Measurements from ENCODE around the gene GNG8. TPM values are rescaled to one million over a fixed set of nuclear protein-coding genes. Genes with fewer than 3 reads are reported as not detected.

The GNG8 gene
- total and polyA plus RNA-seq, 2 experiments from 2014 or later, result 5.9 TPM; not detected in 1

DNA sequence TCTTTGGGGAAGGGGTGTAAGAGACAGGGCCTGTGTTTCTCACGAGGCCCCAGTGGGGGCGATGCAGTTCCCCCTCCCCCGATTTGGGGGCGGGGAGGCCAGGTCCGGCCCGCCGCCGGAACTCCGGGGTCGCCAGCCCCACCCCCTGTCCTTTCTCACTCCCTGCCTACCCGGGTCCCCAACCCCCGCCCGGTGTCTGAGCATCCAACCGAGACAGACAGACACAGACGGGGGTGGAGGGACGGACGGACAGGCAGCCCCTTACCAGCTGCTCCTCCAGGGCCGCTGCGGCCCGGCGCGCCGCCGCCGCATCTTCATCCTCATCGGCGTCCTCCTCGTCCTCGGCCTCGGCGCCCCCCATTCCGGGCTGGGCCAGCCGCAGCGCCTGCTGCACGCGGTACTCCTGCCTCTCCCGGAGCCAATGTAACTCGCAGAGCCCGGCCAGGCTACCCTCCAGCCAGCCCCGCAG lies 24.6 kb upstream of the GNG8 start:
- Mint-ChIP-seq H3K27me3 (ENCODE audit: insufficient read depth, low read depth, poor library complexity) (peaks cover 26% of the 10 kb centered on the region), H3K4me3 (peak overlapping the region; percentile 76), H3K9me3 (no peaks in the 10 kb centered on the region; the same call in 1 of the 3 replicates), H3K36me3 (ENCODE audit: low read depth) (no peaks in the 10 kb centered on the region; the same call in 2 of the 3 replicates), H3K27ac (no peak overlapping the region), H3K4me1 (peaks cover 21% of the 10 kb centered on the region)
- peak; percentile 40 for DNase-seq (ENCODE audit: low spot score)
- Histone ChIP-seq H3F3A (replicated peaks; ENCODE audit: low read depth) (peaks cover 11% of the 10 kb centered on the region), H4K20me1 (replicated peaks; ENCODE audit: insufficient read depth) (no peaks in the 10 kb centered on the region), H3K36me3 (ENCODE audit: insufficient read depth) (no peaks in the 10 kb centered on the region), H3K4me2 (peak overlapping the region; percentile 96), H3K27ac (ENCODE audit: low read depth) (no peak overlapping the region), H3K4me1 (ENCODE audit: insufficient read depth) (peaks cover 19% of the 10 kb centered on the region), H3K9me2 (ENCODE audit: insufficient read depth) (no peaks in the 10 kb centered on the region), H3K4me3 (peak overlapping the region; percentile 82), H3K27me3 (ENCODE audit: insufficient read depth) (peaks cover 30% of the 10 kb centered on the region), H2AFZ (0 out of 2 replicates have a peak overlapping the region, but pooled peaks have one; percentile 90), H3K79me2 (replicated peaks; ENCODE audit: insufficient read depth) (no peaks in the 10 kb centered on the region)
- TF ChIP-seq, protein P1, sequence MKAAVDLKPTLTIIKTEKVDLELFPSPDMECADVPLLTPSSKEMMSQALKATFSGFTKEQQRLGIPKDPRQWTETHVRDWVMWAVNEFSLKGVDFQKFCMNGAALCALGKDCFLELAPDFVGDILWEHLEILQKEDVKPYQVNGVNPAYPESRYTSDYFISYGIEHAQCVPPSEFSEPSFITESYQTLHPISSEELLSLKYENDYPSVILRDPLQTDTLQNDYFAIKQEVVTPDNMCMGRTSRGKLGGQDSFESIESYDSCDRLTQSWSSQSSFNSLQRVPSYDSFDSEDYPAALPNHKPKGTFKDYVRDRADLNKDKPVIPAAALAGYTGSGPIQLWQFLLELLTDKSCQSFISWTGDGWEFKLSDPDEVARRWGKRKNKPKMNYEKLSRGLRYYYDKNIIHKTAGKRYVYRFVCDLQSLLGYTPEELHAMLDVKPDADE (IDR thresholded peaks at IDR 0.05), result no peak
- TF ChIP-seq POLR2AphosphoS5 (IDR thresholded peaks at IDR 0.05; ENCODE audit: low read depth) (no peak), ZNF114 (CRISPR knock-in tag; IDR thresholded peaks at IDR 0.05) (no peak), EZH2phosphoT487 (IDR thresholded peaks at IDR 0.05; ENCODE audit: unreplicated experiment) (no peak), CTCF (conservative IDR thresholded peaks at IDR 0.05; ENCODE audit: low read depth in 2 of 2) (no peak)
- peak; percentile 1; the same call in 2 of the 3 replicates for ATAC-seq

- Mint-ChIP-seq H3K4me3 (peak overlapping the region; percentile 76), H3K27ac (no peak overlapping the region), H3K36me3 (ENCODE audit: low read depth) (no peaks in the 10 kb centered on the region; the same call in 2 of the 3 replicates), H3K4me1 (peaks cover 23% of the 10 kb centered on the region), H3K27me3 (ENCODE audit: insufficient read depth, low read depth, poor library complexity) (peaks cover 26% of the 10 kb centered on the region), H3K9me3 (no peaks in the 10 kb centered on the region; the same call in 1 of the 3 replicates)
- H3K4me3 ChIP-seq, result peak overlapping the region; percentile 82
- H3K4me2 ChIP-seq, result peak overlapping the region; percentile 96
- no peak overlapping the region for H3K27ac ChIP-seq (ENCODE audit: low read depth)
- no peaks in the 10 kb centered on the region for H3K79me2 ChIP-seq (replicated peaks; ENCODE audit: insufficient read depth)
- no peaks in the 10 kb centered on the region for H3K36me3 ChIP-seq (ENCODE audit: insufficient read depth)
- DNase-seq (ENCODE audit: low spot score), result peak; percentile 78
- peaks cover 20% of the 10 kb centered on the region for H3K4me1 ChIP-seq (ENCODE audit: insufficient read depth)
- no peaks in the 10 kb centered on the region for H3K9me2 ChIP-seq (ENCODE audit: insufficient read depth)
- H4K20me1 ChIP-seq (replicated peaks; ENCODE audit: insufficient read depth), result no peaks in the 10 kb centered on the region
- 0 out of 2 replicates have a peak overlapping the region, but pooled peaks have one; percentile 90 for H2AFZ ChIP-seq
- ATAC-seq, result peak; percentile 6
- H3K27me3 ChIP-seq (ENCODE audit: insufficient read depth), result peaks cover 30% of the 10 kb centered on the region
- H3F3A ChIP-seq (replicated peaks; ENCODE audit: low read depth), result peaks cover 11% of the 10 kb centered on the region
- TF ChIP-seq STAT1 (IDR thresholded peaks at IDR 0.05; ENCODE audit: unreplicated experiment) (no peak), CTCF (conservative IDR thresholded peaks at IDR 0.05; ENCODE audit: low read depth in 2 of 2) (no peak), EZH2phosphoT487 (IDR thresholded peaks at IDR 0.05; ENCODE audit: unreplicated experiment) (no peak), POLR2AphosphoS5 (IDR thresholded peaks at IDR 0.05; ENCODE audit: low read depth) (no peak), NANOG (IDR thresholded peaks at IDR 0.05; ENCODE audit: borderline replicate concordance) (no peak), ZNF331 (CRISPR knock-in tag; IDR thresholded peaks at IDR 0.05; ENCODE audit: low read depth) (no peak), EZH2 (IDR thresholded peaks at IDR 0.05; ENCODE audit: low read depth, unreplicated experiment) (no peak), ZNF114 (CRISPR knock-in tag; IDR thresholded peaks at IDR 0.05) (no peak), JUNB (IDR thresholded peaks at IDR 0.05; ENCODE audit: unreplicated experiment) (no peak)
- TF ChIP-seq, protein P2, sequence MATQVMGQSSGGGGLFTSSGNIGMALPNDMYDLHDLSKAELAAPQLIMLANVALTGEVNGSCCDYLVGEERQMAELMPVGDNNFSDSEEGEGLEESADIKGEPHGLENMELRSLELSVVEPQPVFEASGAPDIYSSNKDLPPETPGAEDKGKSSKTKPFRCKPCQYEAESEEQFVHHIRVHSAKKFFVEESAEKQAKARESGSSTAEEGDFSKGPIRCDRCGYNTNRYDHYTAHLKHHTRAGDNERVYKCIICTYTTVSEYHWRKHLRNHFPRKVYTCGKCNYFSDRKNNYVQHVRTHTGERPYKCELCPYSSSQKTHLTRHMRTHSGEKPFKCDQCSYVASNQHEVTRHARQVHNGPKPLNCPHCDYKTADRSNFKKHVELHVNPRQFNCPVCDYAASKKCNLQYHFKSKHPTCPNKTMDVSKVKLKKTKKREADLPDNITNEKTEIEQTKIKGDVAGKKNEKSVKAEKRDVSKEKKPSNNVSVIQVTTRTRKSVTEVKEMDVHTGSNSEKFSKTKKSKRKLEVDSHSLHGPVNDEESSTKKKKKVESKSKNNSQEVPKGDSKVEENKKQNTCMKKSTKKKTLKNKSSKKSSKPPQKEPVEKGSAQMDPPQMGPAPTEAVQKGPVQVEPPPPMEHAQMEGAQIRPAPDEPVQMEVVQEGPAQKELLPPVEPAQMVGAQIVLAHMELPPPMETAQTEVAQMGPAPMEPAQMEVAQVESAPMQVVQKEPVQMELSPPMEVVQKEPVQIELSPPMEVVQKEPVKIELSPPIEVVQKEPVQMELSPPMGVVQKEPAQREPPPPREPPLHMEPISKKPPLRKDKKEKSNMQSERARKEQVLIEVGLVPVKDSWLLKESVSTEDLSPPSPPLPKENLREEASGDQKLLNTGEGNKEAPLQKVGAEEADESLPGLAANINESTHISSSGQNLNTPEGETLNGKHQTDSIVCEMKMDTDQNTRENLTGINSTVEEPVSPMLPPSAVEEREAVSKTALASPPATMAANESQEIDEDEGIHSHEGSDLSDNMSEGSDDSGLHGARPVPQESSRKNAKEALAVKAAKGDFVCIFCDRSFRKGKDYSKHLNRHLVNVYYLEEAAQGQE (IDR thresholded peaks at IDR 0.05; ENCODE audit: unreplicated experiment), result no peak
These were observed 24.1 kb upstream of the GNG8 start for GRCh38 chr19:46660008-46660517.

All from GM23338 (cell line).